Eye (tissue), 1 donor: ENCODE data around the gene APPL2.
"Not testable (repeated sequence)": the region's sequence is repeated elsewhere in the genome, so short reads cannot be mapped to it uniquely, and the experiment has no call there.

ENCODE experiments used
- DNase-seq: peaks from one replicate; pipeline ENCODE4 v3.0.0-alpha.2; 2015

Gene APPL2

GRCh38 chr12:105256011-105256410, 20.0 kb upstream of the APPL2 start:
- DNase-seq, result no peak

DNA sequence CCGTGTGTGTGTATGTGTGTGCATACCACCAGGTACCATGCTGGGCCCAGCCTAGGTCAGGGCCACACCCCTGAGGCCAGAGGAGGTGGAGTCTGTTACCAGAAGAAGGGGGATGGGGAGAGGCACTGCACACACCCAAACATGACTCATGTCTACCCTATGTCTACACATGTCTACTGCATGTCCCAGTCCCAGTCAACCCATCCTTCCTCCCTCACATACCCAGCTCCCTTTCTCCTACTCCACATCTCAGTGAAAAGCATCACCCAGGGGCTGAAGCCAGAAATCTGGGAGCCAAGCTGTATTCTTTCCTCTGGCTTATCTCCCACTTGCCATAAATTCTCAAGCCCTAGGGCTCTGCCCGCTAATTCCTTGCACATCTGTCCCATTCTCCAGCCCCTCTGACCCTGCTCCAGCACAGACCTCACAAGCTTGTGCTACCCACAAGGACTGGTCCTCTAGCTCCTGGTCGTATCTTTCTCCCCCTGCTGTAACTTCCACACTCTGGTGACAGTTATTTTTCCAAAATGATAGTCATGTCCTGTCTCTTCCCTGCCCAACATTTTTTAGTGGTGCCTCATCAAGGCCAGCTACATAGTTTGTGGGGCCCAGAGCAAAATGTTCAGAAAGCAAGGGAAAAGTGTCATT, 18.0 kb upstream of the APPL2 start:
- DNase-seq, result no peak

DNA sequence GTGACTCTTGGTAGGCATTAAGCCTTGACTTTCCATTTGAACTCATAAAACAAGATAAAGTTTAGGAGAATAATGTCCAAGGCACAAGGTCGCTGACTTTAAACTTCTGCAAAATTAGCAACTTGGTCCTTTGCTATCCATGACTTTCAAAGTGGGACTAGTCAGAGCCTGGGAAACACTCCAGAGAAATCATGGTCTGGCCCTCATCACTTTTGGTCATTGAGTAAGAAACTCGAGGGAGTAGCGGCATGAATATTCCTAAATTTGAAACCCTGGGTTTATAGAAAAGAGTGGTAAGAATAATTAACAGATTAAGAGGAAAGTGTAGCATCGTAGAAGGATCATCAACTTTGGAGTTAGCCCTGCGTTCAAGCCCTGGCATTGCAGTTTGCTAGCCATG, 16.9 kb upstream of the APPL2 start:
- no peak for DNase-seq

DNA sequence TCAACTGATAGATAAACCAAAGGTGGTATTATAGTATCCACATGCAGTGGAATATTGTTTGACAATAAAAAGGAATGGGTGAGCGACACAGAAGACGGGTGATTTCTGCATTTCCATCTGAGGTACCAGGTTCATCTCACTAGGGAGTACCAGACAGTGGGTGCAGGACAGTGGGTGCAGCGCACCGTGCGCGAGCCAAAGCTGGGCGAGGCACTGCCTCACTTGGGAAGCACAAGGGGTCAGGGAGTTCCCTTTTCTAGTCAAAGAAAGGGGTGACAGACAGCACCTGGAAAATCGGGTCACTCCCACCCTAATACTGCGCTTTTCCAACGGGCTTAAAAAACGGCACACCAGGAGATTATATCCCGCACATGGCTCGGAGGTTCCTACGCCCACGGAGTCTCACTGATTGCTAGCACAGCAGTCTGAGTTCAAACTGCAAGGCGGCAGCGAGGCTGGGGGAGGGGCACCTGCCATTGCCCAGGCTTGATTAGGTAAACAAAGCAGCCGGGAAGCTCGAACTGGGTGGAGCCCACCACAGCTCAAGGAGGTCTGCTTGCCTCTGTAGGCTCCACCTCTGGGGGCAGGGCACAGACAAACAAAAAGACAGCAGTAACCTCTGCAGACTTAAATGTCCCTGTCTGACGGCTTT, 9.9 kb upstream of the APPL2 start:
- DNase-seq, result not testable (repeated sequence)

DNA sequence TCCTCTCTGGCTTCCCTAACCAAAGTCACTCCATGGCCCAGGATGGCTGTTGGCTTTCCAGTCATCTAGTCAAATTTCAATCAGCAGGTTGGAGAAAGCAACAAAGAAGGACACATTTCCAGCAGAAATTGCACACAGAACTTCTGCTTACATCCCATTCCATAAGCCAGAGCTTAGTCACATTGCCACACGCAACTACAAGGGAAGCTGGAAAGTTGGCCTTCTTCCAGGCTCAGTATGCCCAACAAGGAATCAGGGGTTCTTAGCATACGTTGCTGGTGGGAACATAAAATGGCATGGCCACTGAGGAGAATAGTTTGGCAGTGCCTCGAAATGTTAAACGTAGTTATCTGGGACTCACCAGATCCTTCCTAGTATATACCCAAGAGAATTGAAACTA, 9.3 kb upstream of the APPL2 start:
- no peak for DNase-seq

- DNase-seq, result no peak
Observed at GRCh38 chr12:105240228-105240627, 4.3 kb upstream of the APPL2 start.

DNA sequence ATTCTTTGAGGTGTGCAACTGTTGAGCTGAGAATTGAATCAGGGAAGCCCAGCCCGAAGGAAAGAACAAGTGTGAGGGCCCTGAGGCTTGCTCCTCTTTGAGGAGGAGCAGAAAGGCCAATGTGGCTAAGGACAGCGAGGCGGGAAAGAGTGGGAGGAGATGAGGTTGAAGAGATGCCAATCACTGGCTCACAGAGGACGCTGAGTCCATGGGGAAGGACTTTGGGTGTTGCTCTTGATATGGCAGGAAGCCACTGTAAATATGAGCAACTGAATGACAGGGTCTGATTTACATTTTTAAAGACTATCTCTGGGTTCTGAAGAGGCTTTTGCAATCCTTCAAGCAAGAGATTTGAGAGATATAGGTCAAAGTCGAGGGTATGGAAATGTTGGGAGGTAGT, 3.3 kb upstream of the APPL2 start:
- DNase-seq, result no peak

DNA sequence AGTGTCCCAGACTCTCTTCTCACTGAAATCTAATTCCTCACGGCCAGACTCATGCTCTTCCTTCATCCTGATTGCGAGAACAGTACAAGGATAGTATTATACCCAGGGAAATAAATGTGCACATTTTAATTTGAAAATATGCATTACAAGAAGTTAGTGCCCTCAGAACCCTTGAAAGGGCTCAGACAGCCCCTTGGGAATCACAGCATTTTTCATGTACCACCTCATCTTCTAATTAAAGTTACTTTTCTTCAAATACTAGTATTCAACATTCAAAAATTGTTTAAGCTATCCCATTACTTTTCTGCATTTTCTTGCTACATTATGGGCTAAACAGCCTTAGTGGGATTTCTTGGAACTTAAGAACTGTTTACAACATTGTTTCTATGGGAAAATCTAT, 1.7 kb upstream of the APPL2 start:
- DNase-seq, result no peak

GRCh38 chr12:105235281-105235731, 668 bp downstream of the APPL2 start:
- DNase-seq, result no peak

DNA sequence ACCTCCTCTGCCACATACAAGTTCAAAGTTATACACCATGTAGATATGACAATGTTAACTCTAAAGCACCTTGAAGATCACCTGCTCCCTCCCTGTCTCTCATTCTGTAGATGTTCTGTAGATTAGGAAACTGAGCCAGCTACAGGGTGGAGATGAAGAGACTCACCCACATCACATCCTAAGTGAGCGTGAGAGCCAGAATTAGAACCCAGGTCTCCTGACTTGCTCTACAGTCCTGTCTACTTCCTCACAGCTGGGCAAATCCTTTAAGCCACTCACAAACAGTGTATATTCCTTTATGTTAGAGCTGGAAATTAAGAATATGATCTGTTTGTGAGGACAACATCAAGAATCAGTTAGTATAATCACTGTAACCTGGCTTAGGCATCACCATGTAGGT, 1.8 kb downstream of the APPL2 start:
- no peak for DNase-seq

DNA sequence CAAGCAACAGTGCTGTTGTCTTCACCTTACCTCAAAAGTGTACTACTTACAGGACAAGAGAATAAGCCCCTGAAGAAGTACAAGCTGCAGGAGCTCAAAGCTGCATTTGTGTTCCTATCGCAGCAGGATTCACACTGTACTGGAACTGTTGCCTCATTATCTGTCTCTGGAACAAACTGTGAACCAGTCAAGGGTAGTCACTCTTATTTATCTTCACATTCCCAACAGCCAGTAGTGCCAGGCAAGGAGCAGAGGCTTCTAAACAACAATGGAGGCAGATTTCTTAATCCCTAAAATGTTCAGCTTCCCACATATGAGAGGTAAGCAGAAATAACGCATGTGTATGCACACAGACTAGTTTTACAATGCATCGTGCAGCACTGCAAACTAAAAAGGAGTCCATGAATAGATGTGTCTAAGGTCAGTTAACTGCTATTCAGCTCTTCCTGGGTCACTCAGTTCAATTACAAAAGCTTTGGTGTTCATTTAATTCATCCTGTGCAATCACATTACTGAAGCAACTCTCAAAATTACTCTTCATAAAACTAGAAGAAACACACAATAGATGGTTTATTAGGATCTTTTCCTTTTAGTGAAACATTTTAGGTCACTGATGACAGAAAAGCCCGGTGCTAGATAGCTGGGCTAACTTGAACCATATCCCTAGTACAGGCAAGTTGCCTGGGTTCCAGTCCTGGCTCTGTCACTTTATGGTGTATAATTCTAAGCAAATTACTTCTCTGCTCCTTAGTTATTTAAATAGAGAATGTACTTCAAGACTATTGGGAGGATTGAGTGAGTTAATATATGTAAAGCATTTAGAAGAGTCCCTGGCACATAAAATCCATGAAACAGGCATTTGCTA, 2.7 kb downstream of the APPL2 start:
- peak; percentile 53 for DNase-seq

- no peak for DNase-seq
Observed at GRCh38 chr12:105231396-105231795, 4.6 kb downstream of the APPL2 start.

- no peak for DNase-seq
Observed at GRCh38 chr12:105229371-105229770, 6.6 kb downstream of the APPL2 start.

- no peak for DNase-seq
Observed at GRCh38 chr12:105228966-105229365, 7.0 kb downstream of the APPL2 start.

DNA sequence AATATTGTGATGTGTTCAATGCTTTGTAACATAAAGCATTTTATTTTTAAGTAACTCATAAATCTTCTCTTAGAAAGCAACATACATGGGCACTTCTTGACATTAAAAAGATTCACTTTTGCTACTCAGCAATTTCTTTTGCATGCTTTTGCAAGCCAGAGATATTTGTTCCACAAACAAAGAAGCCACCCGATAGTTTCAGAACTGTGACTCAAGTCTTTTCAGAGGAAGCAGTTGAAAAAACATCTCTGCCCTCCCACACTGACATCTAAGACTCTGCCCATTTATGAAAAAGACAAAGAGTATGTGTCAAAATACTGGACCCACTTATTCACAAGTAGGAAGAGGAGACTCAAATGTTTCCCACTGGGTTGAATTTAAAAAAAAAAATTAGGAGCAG, 7.5 kb downstream of the APPL2 start:
- DNase-seq, result no peak

DNA sequence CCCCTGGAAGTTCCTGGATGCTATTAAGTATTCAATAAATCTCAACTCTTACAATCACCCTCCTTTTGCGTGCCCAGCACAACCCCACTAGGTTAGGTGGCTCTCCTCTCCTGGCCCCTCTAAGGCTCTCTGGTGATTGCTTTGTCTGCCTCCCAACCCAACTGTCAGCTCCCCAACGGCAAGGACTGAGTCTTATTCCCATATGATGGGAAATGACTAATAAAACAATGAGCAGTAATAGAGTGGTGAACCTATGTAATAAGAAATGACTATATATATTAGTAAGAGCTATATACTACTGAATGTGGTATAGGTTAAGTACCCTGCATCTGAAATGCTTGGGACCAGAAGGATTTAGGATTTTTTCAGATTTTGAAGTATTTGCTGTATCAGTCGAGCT, 8.1 kb downstream of the APPL2 start:
- DNase-seq, result no peak

- peak; percentile 73 for DNase-seq
Observed at GRCh38 chr12:105226219-105226618, 9.8 kb downstream of the APPL2 start.

- no peak for DNase-seq
Observed at GRCh38 chr12:105225505-105226015, 10.4 kb downstream of the APPL2 start.

DNA sequence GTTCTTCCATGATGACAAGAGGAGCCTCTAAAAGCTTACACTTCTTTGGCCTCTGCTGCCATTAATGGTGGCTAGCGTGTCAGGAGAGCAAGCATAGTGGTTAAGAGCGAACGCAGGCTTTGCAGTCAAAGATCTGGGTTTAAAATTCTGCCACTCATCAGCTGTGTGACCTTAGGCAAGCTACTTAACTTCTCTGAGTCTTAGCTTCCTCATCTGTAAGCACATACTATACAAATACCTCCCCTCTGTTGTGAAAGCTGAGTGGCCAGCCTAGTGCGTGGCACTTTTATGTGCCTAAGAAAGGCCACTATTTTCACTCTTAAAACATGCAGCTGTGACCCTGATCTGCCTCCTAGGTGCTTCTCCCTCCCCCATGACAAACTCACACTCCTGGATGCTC, 11.6 kb downstream of the APPL2 start:
- DNase-seq, result no peak

DNA sequence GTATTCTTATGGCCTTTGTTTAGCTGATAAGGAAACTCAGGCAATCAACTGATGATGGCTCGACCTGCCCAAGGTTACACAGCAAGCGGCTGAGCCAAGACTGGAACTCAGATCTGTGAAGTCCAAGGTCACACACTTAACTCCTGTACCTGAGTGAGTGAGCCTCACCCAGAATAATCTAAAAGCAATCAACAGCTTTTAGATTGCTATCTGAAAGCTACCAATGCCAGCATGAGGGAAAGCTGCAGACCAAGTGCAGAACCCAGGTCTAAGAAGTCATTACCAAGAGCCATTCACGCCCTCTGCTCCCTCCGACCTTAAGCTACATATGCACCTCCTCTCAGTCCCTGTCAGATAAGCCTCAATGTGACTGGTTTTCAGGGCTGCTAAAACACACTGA, 12.1 kb downstream of the APPL2 start:
- no peak for DNase-seq

- DNase-seq, result no peak
Observed at GRCh38 chr12:105223352-105223845, 12.6 kb downstream of the APPL2 start.

- DNase-seq, result no peak
Observed at GRCh38 chr12:105222726-105223351, 13.1 kb downstream of the APPL2 start.

- DNase-seq, result no peak
Observed at GRCh38 chr12:105222284-105222655, 13.7 kb downstream of the APPL2 start.
